Astrocyte (in vitro differentiated cells and primary cell): ENCODE results near the gene RTBDN. TPM values are rescaled to one million over a fixed set of nuclear protein-coding genes. Genes with fewer than 3 reads are reported as not detected.
"Not testable (repeated sequence)": the region's sequence is repeated elsewhere in the genome, so short reads cannot be mapped to it uniquely, and the experiment has no call there.

ENCODE experiments used
- DNase-seq: peaks from one replicate; pipeline ENCODE4 v3.0.0-alpha.2; 2010; ENCODE audit warnings: low read depth
- FAIRE-seq: peaks from 2 replicates; lab custom pipeline; 2011; peaks lifted over from hg19 to GRCh38; lab: Jason Lieb, UNC
- H2AFZ ChIP-seq: 2 replicates; pipeline ENCODE4 v1.6.0; 2012; ENCODE audit warnings: low read depth, low read length, inconsistent platforms
- H3K27ac ChIP-seq: 2 replicates; pipeline ENCODE4 v1.5.1; 2011; ENCODE audit warnings: low read depth, low read length, inconsistent platforms
- H3K27me3 ChIP-seq: 2 replicates; pipeline ENCODE4 v1.6.0; 2011; ENCODE audit warnings: low read length, inconsistent platforms; ENCODE audit not compliant: insufficient read depth
- H3K36me3 ChIP-seq: 2 replicates; pipeline ENCODE4 v1.5.1; 2011; ENCODE audit warnings: low read length, inconsistent platforms; ENCODE audit not compliant: insufficient read depth
- H3K4me1 ChIP-seq: 2 replicates; pipeline ENCODE4 v1.5.1; 2011; ENCODE audit warnings: low read length, inconsistent platforms; ENCODE audit not compliant: insufficient read depth
- H3K4me2 ChIP-seq: 2 replicates; pipeline ENCODE4 v1.6.0; 2012; ENCODE audit warnings: low read length, inconsistent platforms
- H3K4me3 ChIP-seq: 2 replicates; pipeline ENCODE4 v1.5.1; 2011; ENCODE audit warnings: low read depth, mild to moderate bottlenecking, low read length, inconsistent platforms; ENCODE audit not compliant: insufficient read depth
- H3K79me2 ChIP-seq: 2 replicates; pipeline ENCODE4 v1.6.0; 2012; ENCODE audit warnings: mild to moderate bottlenecking, low read length, inconsistent platforms; ENCODE audit not compliant: insufficient read depth
- H3K9ac ChIP-seq: 2 replicates; pipeline ENCODE4 v1.6.0; 2012; ENCODE audit warnings: mild to moderate bottlenecking, low read length, inconsistent platforms
- H3K9me3 ChIP-seq: 2 replicates; pipeline ENCODE4 v1.5.1; 2012; ENCODE audit warnings: low read depth, mild to moderate bottlenecking, low read length, inconsistent platforms; ENCODE audit not compliant: insufficient read depth
- H4K20me1 ChIP-seq: 2 replicates; pipeline ENCODE4 v1.6.0; 2012; ENCODE audit warnings: low read length, inconsistent platforms; ENCODE audit not compliant: insufficient read depth
- H3K27ac Mint-ChIP-seq: one replicate; pipeline ENCODE4 v1.8.0; 2021; ENCODE audit warnings: mild to moderate bottlenecking, mixed read lengths; ENCODE audit not compliant: unreplicated experiment
- H3K27me3 Mint-ChIP-seq: one replicate; pipeline ENCODE4 v1.8.0; 2021; ENCODE audit warnings: low read depth, mixed read lengths; ENCODE audit not compliant: unreplicated experiment
- H3K36me3 Mint-ChIP-seq: one replicate; pipeline ENCODE4 v1.8.0; 2021; ENCODE audit warnings: low read depth, mixed read lengths; ENCODE audit not compliant: unreplicated experiment
- H3K4me1 Mint-ChIP-seq: one replicate; pipeline ENCODE4 v1.8.0; 2021; ENCODE audit warnings: low read depth, mixed read lengths; ENCODE audit not compliant: unreplicated experiment
- H3K4me3 Mint-ChIP-seq: one replicate; pipeline ENCODE4 v1.8.0; 2021; ENCODE audit warnings: mild to moderate bottlenecking, moderate library complexity, mixed read lengths; ENCODE audit not compliant: unreplicated experiment
- H3K9me3 Mint-ChIP-seq: one replicate; pipeline ENCODE4 v1.8.0; 2021; ENCODE audit warnings: mild to moderate bottlenecking, mixed read lengths; ENCODE audit not compliant: unreplicated experiment
- CTCF ChIP-seq: IDR thresholded peaks from 2 replicates; pipeline ENCODE4 v1.5.1; 2011; ENCODE audit warnings: low read depth, mild to moderate bottlenecking, inconsistent platforms, low read length, moderate library complexity; ENCODE audit not compliant: insufficient read depth
- EZH2 ChIP-seq: IDR thresholded peaks from 2 replicates; pipeline ENCODE4 v1.6.1; 2012; ENCODE audit warnings: mild to moderate bottlenecking, low read length, inconsistent platforms; ENCODE audit not compliant: insufficient read depth
- total RNA-seq: library from RNA; stranded (reverse); gene quantifications from 2 replicates; pipeline ENCODE4 v1.2.1, GENCODE V29; 2021

RTBDN gene
- total RNA-seq, 1 donor from 2014 or later, result not detected

- H3K36me3 Mint-ChIP-seq, result peaks cover 4% of the 10 kb centered on the region
- no peaks in the 10 kb centered on the region for H3K27me3 ChIP-seq
- TF ChIP-seq EZH2 (no peak), CTCF (no peak)
- H3K4me2 ChIP-seq, result no peak overlapping the region
- H3K9me3 Mint-ChIP-seq, result no peaks in the 10 kb centered on the region
- no peak overlapping the region for H3K9ac ChIP-seq
- no peak overlapping the region for H3K27ac ChIP-seq
- no peak for FAIRE-seq
- no peak overlapping the region for H3K4me3 Mint-ChIP-seq
- no peak overlapping the region for H3K27ac Mint-ChIP-seq
- H4K20me1 ChIP-seq, result no peaks in the 10 kb centered on the region
- no peak overlapping the region for H3K4me3 ChIP-seq
- no peaks in the 10 kb centered on the region for H3K4me1 ChIP-seq
- no peaks in the 10 kb centered on the region for H3K79me2 ChIP-seq
- DNase-seq, result no peak
- no peak overlapping the region for H2AFZ ChIP-seq
- H3K36me3 ChIP-seq, result no peaks in the 10 kb centered on the region
- no peaks in the 10 kb centered on the region for H3K9me3 ChIP-seq
- H3K4me1 Mint-ChIP-seq, result no peaks in the 10 kb centered on the region
- no peaks in the 10 kb centered on the region for H3K27me3 Mint-ChIP-seq
Measured at GRCh38 chr19:12856653-12857052, 22.3 kb upstream of the RTBDN start.

GRCh38 chr19:12847159-12848139, 13.1 kb upstream of the RTBDN start:
- peak; percentile 76 for TF ChIP-seq CTCF
- no peak for TF ChIP-seq EZH2
- Histone ChIP-seq H3K9ac (no peak overlapping the region), H3K4me3 (peak overlapping the region; percentile 13), H3K4me1 (peaks cover 8% of the 10 kb centered on the region), H3K36me3 (no peaks in the 10 kb centered on the region), H3K9me3 (no peaks in the 10 kb centered on the region), H3K27me3 (peaks cover 4% of the 10 kb centered on the region), H3K27ac (no peak overlapping the region), H4K20me1 (no peaks in the 10 kb centered on the region), H2AFZ (peak overlapping the region; percentile 92), H3K79me2 (no peaks in the 10 kb centered on the region), H3K4me2 (peak overlapping the region; percentile 81)
- Mint-ChIP-seq H3K27ac (no peak overlapping the region), H3K27me3 (no peaks in the 10 kb centered on the region), H3K4me1 (no peaks in the 10 kb centered on the region), H3K4me3 (no peak overlapping the region), H3K36me3 (no peaks in the 10 kb centered on the region), H3K9me3 (no peaks in the 10 kb centered on the region)
- FAIRE-seq (no peak), DNase-seq (peak; percentile 48)

GRCh38 chr19:12846613-12847012, 12.2 kb upstream of the RTBDN start:
- H3K4me1 Mint-ChIP-seq, H3K27ac Mint-ChIP-seq, H3K36me3 ChIP-seq: not testable (repeated sequence)

More at GRCh38 chr19:12846613-12847012, 12.2 kb upstream of the RTBDN start:
- H3K4me3 Mint-ChIP-seq, H3K4me2 ChIP-seq, H3K4me3 ChIP-seq, H3K9me3 ChIP-seq, H3K36me3 Mint-ChIP-seq, H3K27ac ChIP-seq, H3K27me3 ChIP-seq, H3K27me3 Mint-ChIP-seq, DNase-seq, H3K79me2 ChIP-seq, H3K9ac ChIP-seq, H2AFZ ChIP-seq, H3K9me3 Mint-ChIP-seq, H3K4me1 ChIP-seq, FAIRE-seq, H4K20me1 ChIP-seq: not testable (repeated sequence)
